NCI-H526 (cell line): ENCODE results near the gene COL2A1.

Experiments
- DNase-seq, 2 experiments: peaks; one replicate each; lab custom pipeline; 2025; lab: John Stamatoyannopoulos, UW

The COL2A1 gene

DNA sequence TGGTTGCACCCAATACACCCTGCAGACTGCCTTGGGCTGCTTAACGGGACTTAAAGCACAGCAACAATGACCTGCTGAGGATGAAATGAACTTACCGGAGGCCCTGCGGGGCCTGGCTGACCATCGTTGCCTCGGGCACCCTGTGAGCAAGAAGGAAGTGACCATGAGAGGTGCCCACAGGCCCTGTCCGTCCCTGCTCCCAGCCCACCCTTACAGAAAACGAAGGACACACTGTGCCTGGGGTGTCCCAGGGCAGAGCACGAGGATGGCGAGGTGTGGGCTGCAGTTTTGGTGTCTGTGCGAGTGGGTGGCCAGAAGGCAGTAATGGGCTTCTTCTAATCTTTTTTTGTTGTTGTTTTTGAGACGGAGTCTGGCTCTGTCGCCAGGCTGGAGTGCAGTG is 14.6 kb downstream of the COL2A1 start:
- no peak for DNase-seq

DNA sequence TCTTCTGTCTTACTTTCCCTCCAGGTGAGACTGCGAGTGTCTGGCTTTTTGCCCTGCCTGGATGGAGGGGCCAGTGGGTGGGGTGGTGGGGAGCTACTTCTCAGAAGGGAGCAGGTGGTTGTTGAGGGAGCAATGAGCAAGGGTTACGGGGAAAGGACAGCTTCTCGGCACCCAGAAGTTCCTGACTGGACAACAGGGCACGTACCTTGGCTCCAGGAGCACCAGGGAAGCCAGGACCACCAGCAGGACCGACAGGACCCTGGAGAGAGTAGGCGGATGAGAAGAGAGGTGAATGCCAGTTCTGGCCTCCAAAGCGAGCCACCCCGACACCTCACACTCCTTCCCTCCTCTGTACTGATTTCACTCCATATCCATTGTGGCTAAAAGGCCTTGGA is 15.3 kb downstream of the COL2A1 start:
- no peak for DNase-seq

DNA sequence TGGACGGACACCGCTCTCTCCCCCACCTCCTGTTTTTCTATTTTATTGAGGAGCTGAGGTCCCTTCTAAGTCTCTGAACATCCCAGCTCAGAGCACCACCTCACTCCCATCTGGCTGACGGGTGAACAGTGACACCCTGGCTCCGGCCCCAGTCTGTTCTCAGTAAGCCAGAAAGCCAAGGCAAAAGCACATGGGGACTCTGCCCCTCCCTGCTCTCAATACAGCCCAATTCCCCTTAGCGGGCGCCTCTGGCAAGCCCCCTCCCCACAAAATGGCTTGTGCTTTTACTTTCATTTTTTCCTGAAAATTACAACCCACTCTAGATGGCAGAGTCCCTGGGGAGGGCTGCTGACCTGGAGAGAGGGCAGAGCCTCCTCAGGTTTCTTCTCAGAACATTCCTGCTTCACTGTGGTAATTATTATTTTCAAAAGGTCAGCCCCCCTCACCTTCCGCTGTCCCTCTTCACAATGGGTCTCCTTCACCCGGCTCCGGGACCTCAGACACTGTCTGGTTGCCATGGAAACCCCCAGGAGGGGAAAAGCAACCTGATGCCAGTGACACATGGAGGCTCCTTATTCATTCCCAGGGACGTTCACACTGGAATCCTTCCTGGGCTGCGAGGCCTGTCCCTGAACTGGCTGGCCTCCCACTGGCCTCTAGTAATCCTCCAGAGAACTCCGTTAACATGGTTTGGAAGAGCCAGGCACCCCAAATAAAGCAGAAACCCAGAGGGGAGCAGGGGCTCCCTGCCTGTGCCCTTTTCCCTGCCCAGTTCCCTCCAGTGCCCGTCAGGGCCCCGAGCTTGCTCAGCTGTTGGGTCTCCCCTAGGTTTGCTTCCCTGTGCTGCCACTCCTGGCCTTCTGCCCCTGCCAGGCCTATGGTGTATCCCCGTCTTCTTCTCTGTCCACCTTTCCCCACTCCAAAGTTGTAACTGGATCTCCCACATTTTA is 15.9 kb downstream of the COL2A1 start:
- peak in 1 of 2 experiments; percentile 10 for DNase-seq

DNA sequence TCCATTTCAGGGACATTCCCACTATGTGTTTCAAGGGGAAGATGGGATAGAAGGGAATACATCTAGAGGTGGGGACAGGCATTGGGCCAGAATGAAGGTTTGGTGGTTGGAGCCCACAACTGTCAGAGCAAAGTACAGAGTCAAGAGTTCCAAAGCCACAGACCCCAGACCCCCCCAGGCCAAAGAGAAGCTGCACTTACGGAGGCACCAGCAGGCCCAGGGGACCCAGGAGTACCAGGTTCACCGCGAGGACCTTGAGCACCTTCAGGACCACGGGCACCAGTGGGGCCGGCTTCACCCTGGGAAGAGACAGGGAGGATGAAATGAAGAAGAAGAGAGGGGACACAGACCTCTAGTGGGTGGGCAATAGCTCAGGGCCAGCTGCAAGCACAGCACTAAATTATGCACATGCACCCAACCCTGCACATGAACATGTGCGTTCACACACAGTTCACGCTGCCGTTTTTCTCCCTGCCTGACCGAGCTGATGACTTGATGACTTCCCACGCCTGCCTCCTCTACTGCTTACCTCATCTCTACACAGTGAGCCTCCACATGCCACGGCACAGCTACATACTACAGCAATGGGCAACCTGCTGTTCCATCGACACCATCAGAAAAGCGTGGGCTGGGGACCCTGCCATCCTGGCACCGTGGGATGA is 16.7 kb downstream of the COL2A1 start:
- no peak for DNase-seq

DNA sequence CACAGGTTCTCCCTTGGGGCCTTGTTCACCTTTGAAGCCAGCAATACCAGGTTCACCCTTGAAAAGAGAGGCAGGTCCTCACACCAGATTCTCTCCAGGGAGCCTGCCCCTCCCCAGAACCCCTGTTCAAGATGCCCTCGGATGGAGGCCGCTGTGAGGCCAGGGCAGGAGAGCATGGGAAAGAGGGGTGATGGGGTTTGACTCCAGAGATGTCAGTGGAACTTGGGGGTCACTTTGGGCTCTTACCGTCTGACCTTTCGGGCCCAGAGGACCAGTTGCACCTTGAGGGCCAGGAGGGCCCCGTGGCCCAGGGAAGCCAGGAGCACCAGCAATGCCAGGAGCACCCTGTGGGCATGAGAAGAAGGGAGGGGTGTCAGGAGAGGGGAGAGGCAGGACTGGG is 17.4 kb downstream of the COL2A1 start:
- no peak for DNase-seq

DNA sequence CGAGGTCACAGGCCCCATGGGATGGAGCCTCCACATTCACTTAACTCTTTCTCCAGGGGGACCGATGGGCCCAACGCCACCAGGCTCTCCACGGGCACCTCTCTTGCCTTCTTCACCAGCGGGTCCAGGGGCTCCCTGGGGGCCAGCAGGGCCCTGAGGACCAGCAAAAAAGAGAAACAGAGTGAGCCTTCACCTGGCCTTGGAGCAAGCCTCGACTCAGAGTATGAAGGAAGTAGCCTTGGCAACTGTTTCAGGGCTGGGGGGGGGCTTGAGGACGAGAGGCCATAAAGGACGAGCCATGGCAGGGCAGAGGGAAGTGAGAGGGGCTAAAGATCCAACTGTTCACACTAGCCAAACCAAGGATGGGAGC is 18.0 kb downstream of the COL2A1 start:
- no peak for DNase-seq

DNA sequence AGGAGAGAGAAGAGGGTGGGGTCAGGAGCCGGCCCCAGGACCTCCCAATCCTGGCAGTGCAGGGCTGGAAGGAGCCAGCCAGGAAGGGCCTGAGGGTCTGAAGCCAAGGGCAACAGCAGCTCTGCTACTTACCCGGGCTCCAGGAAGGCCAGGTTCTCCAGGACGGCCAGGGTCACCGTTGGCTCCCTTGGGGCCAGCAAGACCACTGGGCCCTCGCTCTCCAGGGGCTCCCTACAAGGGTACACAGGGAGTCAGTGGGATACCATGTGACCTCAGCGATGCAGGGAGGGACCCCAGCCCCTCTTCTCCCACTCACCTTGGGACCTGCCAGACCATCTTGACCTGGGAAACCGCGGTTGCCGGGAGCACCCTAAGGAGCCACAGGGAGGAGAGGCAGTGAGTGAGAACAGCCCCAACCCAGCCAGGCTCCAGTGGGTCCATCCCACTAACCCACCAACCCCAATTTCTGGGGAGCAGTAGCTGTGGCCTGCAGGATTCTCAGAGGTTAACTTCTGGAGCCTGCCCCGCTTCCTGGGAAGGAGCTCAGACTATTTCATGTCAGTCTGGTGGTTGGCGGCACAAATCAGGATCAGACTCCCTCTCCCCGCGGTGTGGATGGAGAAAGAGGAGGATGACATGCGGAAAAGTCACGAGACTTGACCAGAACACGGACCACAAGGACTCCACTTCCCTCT is 18.5 kb downstream of the COL2A1 start:
- no peak for DNase-seq

DNA sequence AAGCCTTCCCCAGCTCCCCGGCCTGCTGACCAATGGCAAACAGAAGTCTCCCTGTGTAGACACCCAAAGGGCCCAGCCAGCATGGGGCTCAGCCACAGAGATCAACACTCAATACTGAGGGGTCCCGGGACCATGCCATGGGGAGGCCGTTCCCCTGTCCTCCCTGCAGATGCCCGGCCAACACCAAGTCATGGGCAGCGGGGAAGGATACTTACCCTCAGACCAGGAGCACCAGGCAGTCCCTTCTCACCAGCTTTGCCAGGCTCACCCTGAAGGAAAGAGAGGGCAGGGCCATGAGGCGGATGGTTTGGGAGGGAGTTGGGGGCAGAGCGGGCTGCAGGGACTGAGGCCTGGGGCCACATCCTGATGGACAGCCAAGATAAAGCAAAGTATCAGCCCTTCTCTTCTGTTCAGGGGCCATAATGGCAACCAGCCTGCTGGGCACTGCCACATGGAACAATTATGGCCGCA is 19.9 kb downstream of the COL2A1 start:
- no peak for DNase-seq

DNA sequence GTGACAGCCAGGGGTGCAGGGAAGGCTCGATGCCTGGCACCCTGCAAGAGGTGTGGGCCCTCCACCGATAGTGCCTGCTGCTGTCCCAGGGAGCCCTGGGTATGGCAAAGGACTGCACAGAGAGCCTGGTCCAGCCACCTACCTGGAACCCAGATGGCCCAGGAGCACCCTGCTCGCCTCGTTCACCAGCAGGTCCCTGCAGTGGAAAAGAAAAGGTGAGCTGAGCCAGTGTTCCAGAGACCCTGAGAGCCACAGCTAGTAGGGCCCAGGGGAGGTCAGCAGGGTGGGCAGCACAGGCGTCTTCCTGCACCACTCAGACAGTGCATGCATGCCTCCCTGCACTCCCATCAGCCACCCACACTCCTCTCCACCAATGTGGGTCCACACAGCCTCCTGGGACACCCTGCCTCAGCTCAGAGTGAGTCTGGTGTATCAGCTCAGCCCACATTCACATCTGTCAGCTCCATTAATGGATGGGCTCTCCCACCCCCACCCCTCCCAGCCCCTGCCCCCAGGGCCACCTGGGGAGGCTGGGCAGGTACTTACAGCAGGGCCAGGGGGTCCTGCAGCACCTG is 20.6 kb downstream of the COL2A1 start:
- no peak for DNase-seq

DNA sequence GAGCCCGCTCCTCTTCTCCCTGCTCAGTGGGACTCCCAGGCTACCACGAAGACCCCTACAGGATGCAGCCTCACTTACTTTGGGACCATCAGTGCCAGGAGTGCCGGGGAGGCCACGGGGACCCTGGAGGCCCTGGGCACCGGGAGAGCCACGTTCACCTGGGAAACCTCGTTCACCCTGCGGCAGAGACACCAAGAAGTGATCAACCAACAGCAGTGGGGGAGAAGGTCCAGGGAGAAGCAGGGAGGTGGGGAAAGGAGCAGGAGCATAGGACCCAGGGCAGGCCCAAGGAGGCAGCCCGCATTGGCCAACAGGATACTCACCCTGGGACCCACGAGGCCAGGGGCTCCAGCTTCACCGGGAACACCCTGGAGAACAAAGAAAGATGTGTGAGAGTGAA is 21.5 kb downstream of the COL2A1 start:
- DNase-seq, result no peak

DNA sequence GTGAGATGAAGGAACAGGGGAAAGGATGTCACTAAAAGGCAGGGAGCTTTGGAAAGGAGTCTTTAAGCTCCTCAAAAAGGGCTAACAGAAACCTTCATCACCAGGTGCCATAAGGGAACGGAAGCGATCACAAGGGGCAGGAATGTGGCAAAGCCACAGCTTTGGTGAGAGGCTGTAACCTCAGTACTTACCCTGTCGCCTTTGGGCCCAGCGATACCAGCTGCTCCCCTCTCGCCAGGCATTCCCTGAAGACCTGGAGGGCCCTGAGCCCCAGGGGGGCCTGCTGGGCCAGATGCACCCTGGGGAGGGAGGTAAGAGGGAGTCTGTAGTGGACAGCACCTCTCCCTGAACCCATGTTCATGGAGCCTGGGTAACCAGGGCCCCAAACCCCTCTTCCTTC is 22.0 kb downstream of the COL2A1 start:
- DNase-seq, result no peak

DNA sequence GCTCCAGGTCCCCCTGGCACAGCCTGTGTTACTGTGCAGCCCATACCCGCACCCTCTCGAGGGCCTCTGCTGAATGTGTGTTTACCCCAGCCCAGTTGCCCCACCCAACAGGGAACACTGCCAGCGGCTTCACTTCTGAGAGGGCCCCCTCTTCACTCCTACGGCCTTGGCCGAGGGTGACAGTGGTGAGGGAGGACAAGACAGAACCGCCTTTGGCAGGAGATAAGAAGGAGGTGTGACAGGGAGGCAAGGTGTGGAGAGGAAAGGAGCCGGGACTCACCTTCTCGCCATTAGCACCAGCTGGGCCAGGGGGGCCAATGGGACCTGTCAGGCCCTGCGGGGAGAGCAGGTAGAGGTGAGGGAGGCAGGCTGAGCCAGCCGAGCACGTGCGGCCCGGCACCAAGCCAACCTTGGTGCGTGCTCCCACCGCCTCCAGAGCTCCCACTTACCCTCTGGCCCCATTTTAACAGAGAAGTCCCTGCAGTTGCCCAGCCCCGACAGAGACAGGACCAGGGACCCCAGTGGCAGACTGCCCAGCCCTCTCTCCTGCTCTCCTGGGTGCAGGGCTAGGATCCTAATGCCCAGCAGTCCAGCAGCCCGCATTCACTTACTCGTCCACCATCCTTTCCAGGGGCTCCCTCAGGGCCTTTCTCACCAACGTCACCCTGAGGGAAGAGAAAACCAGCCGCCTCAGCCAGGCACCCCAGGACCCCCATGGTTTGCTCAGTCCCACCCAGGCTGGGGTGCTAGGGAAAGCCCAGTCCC is 22.6 kb downstream of the COL2A1 start:
- no peak for DNase-seq

DNA sequence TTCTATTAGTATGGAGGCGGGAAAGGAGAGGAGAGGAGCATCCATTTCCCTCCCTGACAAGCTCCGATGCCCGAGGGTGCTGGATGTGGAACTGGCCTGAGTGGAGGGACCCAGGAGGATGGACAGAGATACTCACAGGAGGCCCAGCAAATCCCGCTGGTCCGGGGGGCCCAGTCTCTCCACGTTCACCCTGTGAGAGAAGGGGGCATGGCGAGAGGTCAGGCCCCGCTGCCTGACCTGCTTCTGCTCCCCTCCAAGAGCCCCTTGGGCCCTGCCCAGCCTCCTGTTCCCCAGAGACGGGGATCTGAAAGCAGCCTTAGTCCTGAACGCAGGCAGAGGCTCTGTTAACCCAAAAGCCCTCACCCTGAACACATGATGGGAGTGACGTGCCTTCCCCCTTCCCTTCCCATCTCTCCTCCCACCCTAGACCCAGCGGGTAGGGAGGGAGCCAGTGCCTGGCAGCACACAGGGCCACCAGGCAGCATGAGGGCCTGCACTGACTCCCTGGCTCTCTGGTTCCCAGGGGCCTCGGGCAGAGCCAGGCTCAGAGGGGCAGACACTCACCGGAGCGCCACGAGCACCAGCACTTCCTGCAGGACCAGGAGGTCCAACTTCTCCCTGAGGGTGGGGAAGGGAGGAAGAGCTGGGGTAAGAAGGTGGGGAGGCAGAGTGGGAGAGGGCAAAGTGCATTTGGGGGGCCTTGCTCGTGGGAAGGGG is 23.3 kb downstream of the COL2A1 start:
- DNase-seq, result no peak

DNA sequence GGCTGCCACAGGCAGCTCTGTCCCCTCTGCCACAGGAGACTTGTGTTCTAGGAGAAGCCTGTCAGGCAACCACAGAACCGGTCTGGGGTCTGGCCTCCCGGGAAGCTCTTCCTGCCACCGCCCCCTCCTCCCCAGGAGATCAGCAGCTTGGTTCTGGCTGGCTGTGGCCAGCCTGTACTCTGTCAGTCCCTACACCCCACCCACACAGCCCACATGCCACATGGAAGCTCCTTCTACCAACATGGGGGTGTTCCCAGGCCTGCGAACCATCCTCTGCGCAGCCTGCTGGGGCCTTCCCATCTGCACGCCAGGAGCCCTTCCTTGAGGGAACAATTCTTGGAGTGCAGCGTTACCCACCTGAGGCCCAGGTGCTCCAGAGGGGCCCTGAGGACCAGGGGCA is 24.1 kb downstream of the COL2A1 start:
- DNase-seq, result no peak

DNA sequence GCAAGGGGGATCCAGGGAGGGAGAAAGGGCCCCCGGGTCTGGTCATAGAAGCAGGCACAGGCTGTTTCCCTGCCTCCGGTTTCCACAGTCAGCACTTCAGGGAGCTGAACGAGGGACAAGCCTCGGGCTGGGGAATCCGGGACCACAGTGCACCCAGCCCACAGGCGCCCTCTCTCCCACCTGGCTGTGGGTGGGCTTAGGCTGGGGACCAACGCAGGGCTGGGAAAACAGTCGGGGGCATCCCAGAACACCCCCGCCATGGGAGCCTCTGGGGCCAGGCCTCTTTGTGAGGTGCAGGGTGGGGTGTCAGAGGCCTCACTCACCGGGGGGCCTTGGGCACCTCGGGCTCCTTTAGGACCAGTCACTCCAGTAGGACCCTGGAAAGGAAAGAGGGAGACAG is 24.6 kb downstream of the COL2A1 start:
- DNase-seq, result no peak

DNA sequence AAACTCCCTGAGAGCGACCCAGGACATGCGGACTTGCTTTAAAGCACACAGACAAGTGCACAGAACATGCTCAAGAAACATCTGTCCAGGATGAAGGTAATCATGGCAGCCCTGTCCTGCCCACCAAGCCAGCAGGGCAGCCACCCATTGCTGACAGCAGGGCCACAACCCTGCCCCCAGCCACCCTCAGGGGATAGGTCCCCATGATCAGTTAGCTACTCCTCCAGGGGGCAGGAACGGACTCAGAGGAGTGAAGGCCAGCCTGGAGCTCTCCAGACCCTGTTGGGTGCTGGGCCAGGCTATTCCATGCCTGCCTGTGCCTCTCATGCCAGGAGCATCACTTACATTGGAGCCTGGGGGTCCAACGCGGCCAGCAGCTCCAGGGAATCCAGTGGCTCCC is 25.1 kb downstream of the COL2A1 start:
- no peak for DNase-seq

DNA sequence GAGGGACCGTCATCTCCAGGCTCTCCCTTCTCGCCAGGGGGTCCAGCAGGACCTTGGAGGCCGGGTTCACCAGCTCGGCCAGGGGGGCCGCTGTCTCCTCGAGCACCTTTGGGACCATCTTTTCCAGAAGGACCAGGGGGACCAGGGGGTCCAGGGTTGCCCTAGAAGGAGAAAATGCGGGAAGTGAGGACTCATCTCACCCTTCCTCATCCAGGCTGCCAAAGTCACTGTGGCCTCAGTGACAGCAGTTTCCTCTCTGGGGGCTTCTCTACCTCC is 25.7 kb downstream of the COL2A1 start:
- DNase-seq, result no peak

DNA sequence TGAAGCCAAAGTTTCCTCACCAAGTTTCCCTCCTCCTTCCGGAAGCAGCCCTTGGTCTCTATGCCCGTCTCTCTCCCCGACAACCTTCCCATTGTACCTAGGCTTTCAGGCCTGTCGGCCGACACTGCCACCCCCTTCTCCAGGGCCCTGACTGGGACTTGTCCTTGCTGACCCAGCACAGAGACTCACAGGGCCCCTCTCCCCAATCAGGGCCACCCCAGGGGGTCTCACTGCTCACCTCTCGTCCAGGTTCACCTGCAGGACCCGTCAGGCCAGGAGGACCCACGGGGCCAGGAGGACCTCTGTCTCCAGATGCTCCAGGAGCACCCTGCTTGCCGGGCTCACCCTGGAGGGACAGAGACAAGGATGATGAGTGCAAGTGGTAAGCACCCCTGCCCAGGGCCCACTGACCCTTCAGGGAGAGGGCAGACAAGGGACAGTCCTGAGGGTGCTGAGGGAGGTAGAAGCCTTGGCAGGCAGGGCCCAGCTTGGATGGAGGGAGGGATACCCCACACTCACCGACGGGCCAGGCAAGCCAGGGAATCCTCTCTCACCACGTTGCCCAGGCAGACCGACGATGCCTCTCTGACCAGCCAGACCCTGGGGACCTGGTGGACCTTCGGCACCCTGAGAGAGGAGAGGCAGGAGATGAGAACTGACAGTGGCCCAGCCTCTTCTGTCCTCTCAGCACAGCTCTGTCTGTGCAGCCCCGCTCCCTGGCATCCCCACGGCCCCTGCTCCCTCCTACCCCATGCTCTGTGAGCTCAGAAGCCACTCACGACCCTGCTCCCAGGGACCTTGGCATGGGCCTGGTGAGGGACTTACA is 26.3 kb downstream of the COL2A1 start:
- DNase-seq, result no peak

DNA sequence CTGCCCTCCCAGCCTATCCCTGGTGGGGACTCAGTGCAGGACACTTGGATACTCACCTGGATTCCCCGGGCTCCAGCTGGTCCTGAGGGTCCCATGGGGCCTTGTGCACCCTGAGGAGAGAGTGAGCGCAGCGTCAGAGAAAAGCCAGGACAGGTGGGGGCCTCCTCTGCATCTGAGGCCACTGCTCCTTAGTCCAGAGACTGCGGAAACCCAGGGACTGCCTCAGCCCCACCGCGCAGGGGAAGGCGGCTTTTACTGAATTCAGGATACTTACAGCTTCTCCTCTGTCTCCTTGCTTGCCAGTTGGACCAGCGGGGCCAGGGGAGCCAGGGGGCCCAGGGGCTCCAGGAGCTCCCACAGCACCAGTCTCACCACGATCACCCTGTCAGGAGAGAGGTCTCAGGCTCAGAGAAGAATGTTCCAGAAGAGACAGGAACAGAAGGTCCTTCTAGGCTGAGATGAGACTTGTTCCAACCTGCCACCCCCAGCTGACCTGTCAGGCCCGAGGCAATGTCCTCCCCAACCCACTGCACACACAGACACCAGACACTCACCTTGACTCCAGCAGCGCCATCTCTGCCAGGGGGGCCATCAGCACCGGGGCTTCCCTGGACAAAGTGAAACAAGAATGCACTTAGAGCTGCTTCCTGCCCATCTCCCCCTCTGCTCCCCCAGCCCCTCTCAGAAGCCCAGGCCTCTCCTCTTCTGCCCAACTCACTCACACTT is 27.1 kb downstream of the COL2A1 start:
- no peak for DNase-seq

DNA sequence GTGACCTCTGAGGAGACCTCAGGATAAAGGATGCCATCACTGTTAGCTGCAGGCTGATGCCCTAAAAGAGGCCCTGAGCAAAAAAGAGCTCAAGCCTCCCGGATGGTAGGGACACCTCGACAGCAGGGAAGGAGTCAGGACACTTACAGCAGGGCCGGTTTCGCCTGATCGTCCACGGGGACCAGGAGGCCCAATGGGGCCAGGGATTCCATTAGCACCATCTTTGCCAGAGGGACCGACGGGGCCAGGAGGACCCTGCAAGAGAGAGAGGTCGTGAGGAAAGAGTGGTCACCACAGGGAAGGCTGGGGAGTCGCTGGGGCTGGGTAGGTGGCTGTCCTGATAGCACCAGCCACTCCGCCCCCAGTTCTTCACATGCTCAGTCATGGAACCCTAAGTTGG is 28.5 kb downstream of the COL2A1 start:
- no peak for DNase-seq
